Tibial nerve (tissue), 4 donors: Measurements from ENCODE around the gene SLMAP. TPM values are rescaled to one million over a fixed set of nuclear protein-coding genes. Genes with fewer than 3 reads are reported as not detected.
A peak's percentile ranks its signal among the peaks of the same experiment; 100 is the strongest.

Source experiments
- DNase-seq, 2 donors: peaks; one replicate each; pipeline ENCODE4 v3.0.0-alpha.2; 2019; ENCODE audit warnings: low spot score in 2 of 2
- H3K27ac ChIP-seq, 4 donors: fragments of 200-600 bp; sonication (generic) in 3 of 4; one replicate each; pipeline ENCODE4 v1.5.1; 2017 to 2019; ENCODE audit warnings: mild to moderate bottlenecking in 1 of 4
- H3K27me3 ChIP-seq, 2 donors: fragments of 200-600 bp; sonication (generic) in 1 of 2; one replicate each; pipeline versions ENCODE4 v1.5.1 to v1.6.0; 2017 to 2019
- H3K36me3 ChIP-seq, 3 donors: fragments of 200-600 bp; sonication (generic); one replicate each; pipeline ENCODE4 v1.5.1; 2018 to 2019
- H3K4me1 ChIP-seq, 4 donors: fragments of 200-600 bp; sonication (generic) in 3 of 4; one replicate each; pipeline ENCODE4 v1.5.1; 2017 to 2019
- H3K4me3 ChIP-seq, 4 donors: fragments of 200-600 bp; sonication (generic) in 3 of 4; one replicate each; pipeline ENCODE4 v1.5.1; 2017 to 2019; ENCODE audit warnings: mild to moderate bottlenecking in 1 of 4, moderate library complexity in 1 of 4
- H3K9me3 ChIP-seq, 4 donors: fragments of 200-600 bp; sonication (generic) in 3 of 4; one replicate each; pipeline ENCODE4 v1.5.1; 2017 to 2019
- EP300 ChIP-seq, 2 donors: sonication (generic); formaldehyde crosslinking; IDR thresholded peaks; one replicate each; pipeline ENCODE4 v1.6.1; 2017; ENCODE audit warnings: antibody characterized with exemption in 2 of 2, mild to moderate bottlenecking in 1 of 2
- POLR2A ChIP-seq, 2 donors: fragments of 450-650 bp; IDR thresholded peaks; one replicate each; pipeline ENCODE4 v1.6.1; 2017; ENCODE audit warnings: antibody characterized with exemption in 2 of 2, mild to moderate bottlenecking in 2 of 2, moderate library complexity in 2 of 2
- WGBS, 2 donors: methylation state at CpG; one replicate each; pipeline ENCODE4 v1.1.5; 2018; 5-methylcytosine and 5-hydroxymethylcytosine counted together
- total RNA-seq, 4 donors: library from RNA; depleted of rRNA; stranded (reverse); fragments of >200 nt; gene quantifications; one replicate each; pipeline ENCODE4 v1.1.0, GENCODE V29; 2016
- TF ChIP-seq, protein P1 (sequence below), 5 experiments: fragments of 200-600 bp in 3 of 5; fragments of 450-650 bp in 2 of 5; sonication (generic) in 3 of 5; IDR thresholded peaks; one replicate each; pipeline ENCODE4 v1.5.1; 2016 to 2019; ENCODE audit warnings: antibody characterized with exemption in 5 of 5, mild to moderate bottlenecking in 3 of 5, moderate library complexity in 2 of 5

Gene SLMAP
- total RNA-seq, 4 donors from 2014 or later = 66.6 to 101 (median 87.4) TPM

DNA sequence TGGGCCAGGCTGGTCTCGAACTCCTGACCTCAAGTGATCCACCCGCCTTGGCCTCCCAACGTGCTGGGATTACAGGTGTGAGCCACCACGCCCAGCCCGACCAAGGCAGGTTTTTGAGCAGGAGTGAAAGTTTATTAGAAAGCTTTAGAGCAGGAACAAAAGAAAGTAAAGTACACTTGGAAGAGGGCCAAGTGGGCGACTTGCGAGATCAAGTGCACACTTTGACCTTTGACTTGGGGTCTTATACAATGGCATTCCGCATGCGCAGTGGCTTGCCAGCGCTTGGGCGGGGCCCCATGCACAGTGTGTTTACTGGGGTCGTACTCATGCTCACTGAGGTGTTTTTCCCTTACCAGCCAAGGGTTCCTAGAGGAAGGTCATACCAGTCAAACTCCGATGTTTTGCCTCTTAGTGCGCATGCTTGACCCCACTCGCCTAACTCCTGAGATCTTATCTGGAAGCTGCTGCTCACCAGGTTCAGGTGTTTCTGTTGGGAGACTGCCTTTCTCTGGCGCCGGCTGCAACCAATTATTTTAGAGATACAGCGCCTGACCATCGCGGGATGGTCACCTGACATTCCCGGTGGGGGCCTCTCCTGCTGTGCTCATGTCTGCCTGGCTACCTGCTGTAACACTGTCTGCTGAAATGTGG lies 205.2 kb downstream of the SLMAP start:
- H3K4me1 ChIP-seq = peaks cover 0 to 19% (median 10%) of the 10 kb centered on the region in 4 donors
- no peak for DNase-seq

DNA sequence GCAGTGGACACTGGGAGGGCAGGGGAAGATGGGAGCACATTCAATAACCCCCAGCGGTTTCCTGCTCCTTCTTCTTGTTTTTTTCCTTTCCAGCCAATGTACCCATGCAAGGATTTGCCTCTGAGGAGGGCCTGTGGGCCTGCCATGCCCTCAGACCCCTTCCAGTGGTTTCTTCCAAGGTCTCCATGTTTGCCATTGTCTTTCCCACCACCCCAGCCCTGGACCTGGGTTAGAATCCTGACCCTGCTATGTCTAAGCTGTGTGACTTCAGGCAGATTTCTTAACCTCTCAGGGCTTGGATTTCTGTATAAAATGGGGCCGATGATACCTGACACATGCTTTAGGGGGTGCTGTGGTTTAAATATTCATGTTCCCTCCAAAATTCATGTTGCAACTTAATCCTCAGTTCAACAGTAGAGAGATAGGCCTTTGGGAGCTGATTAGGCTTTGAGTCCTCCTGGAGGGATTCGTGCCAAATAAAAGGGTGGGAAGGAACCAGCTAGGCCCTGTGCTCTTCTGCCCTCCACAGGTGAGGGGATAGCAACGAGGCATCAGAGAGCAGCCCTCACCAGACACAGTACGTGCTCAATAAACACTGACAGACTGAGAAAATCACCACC lies 205.8 kb downstream of the SLMAP start:
- H3K4me1 ChIP-seq = peaks cover 0 to 19% (median 10%) of the 10 kb centered on the region in 4 donors
- H3K9me3 ChIP-seq = no peaks in the 10 kb centered on the region
- H3K36me3 ChIP-seq = no peaks in the 10 kb centered on the region
- 80 to 83% methylated on average over 5 of the region's 5 CpGs for WGBS, 2 donors
- H3K27ac ChIP-seq = no peak overlapping the region
- TF ChIP-seq, protein P1, sequence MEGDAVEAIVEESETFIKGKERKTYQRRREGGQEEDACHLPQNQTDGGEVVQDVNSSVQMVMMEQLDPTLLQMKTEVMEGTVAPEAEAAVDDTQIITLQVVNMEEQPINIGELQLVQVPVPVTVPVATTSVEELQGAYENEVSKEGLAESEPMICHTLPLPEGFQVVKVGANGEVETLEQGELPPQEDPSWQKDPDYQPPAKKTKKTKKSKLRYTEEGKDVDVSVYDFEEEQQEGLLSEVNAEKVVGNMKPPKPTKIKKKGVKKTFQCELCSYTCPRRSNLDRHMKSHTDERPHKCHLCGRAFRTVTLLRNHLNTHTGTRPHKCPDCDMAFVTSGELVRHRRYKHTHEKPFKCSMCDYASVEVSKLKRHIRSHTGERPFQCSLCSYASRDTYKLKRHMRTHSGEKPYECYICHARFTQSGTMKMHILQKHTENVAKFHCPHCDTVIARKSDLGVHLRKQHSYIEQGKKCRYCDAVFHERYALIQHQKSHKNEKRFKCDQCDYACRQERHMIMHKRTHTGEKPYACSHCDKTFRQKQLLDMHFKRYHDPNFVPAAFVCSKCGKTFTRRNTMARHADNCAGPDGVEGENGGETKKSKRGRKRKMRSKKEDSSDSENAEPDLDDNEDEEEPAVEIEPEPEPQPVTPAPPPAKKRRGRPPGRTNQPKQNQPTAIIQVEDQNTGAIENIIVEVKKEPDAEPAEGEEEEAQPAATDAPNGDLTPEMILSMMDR (IDR thresholded peaks at IDR 0.05) = peak in 1 of 5 experiments; percentile 21
- TF ChIP-seq POLR2A (IDR thresholded peaks at IDR 0.05) = no peak
- DNase-seq = no peak
- no peak overlapping the region for H3K4me3 ChIP-seq
- no peaks in the 10 kb centered on the region for H3K27me3 ChIP-seq

More for the DNA sequence above, 205.2 kb downstream of the SLMAP start:
- H3K27ac ChIP-seq = no peak overlapping the region
- no peaks in the 10 kb centered on the region for H3K36me3 ChIP-seq
- 72 to 77% methylated on average over 21 of the region's 21 CpGs for WGBS, 2 donors
- no peaks in the 10 kb centered on the region for H3K9me3 ChIP-seq
- no peaks in the 10 kb centered on the region for H3K27me3 ChIP-seq
- H3K4me3 ChIP-seq = no peak overlapping the region
- TF ChIP-seq POLR2A (IDR thresholded peaks at IDR 0.05) = no peak
- TF ChIP-seq EP300 (IDR thresholded peaks at IDR 0.05) = no peak
- TF ChIP-seq, protein P1 (IDR thresholded peaks at IDR 0.05) = no peak

DNA sequence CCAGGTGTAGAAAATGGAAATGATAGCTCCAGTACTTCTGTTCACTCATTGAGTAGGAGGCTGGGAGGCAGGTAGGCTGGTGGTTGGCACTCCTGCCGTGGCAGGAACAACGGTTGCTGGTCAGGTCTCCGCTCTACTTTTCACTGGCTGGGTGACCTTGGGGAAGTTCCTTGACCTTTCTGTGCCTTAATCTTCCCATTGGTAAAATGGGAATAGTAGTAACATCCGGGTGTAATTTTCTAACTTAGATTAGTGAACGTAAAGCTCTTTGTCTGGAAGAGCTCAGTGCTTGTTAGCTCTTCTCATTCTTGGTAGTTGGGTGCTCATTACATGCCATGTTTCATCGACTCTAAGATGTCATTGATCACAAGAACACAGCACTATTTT lies 206.3 kb downstream of the SLMAP start:
- no peaks in the 10 kb centered on the region for H3K9me3 ChIP-seq
- no peaks in the 10 kb centered on the region for H3K36me3 ChIP-seq
- DNase-seq = no peak
- WGBS, 2 donors = 79 to 80% methylated on average over 6 of the region's 6 CpGs
- H3K4me1 ChIP-seq = peaks cover 0 to 19% (median 10%) of the 10 kb centered on the region in 4 donors
- TF ChIP-seq POLR2A (IDR thresholded peaks at IDR 0.05) = no peak
- TF ChIP-seq EP300 (IDR thresholded peaks at IDR 0.05) = no peak
- TF ChIP-seq, protein P1 (IDR thresholded peaks at IDR 0.05) = no peak
- H3K27me3 ChIP-seq = no peaks in the 10 kb centered on the region
- no peak overlapping the region for H3K4me3 ChIP-seq
- H3K27ac ChIP-seq = no peak overlapping the region

DNA sequence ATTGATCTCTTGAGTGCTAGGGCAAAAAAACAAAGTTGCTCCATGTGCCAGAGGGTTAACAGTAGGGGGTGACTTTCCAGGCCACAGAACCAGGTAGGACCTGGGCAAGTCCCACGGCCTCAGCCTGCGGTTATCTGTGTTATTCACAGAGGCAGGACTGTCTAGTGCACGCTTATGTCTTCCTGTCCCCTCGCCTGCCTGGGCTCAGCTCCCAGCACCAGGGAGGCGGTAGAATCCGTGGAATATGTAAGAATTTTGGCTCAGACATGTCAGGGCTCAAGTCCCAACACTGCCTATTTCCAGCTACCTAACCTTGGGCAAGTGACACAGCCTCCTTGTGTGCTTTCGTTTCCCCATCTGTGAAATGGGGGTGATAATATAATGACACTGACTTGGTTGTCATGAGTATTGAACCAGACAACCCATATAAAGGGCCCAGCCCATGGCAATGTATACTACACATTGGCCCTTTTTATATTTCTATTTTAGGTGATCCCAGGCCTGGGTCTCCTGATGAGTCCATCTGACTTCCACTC lies 207.8 kb downstream of the SLMAP start:
- WGBS, 2 donors = 72 to 78% methylated on average over 7 of the region's 7 CpGs
- Histone ChIP-seq H3K9me3 (no peaks in the 10 kb centered on the region), H3K4me1 (peaks cover 0 to 17% (median 8%) of the 10 kb centered on the region in 4 donors), H3K27me3 (no peaks in the 10 kb centered on the region), H3K27ac (no peak overlapping the region), H3K36me3 (no peaks in the 10 kb centered on the region), H3K4me3 (no peak overlapping the region)
- DNase-seq = no peak
- TF ChIP-seq, protein P1 (IDR thresholded peaks at IDR 0.05) = no peak
- no peak for TF ChIP-seq EP300 (IDR thresholded peaks at IDR 0.05)
- TF ChIP-seq POLR2A (IDR thresholded peaks at IDR 0.05) = no peak

DNA sequence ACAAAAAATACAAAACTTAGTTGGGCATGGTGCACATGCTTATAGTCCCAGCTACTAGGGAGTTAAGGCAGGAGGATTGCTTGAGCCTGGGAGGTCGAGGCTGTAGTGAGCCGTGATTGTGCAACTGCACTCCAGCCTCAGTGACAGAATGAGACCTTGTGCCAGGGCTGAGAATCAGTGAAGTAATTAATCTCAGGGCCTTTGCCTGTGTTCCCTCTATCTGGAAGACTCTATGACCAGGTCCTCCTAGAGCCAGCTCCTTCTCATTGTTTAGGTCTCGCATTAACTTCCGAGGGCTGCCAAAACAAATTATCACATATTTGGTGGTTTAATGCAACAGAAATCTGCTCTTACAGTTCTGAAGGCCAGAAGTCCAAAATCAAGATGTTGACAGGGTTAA lies 210.7 kb downstream of the SLMAP start:
- Histone ChIP-seq H3K27me3 (no peaks in the 10 kb centered on the region), H3K36me3 (no peaks in the 10 kb centered on the region), H3K9me3 (no peaks in the 10 kb centered on the region), H3K4me3 (no peak overlapping the region), H3K4me1 (peaks cover 0 to under 1% (median 0%) of the 10 kb centered on the region in 4 donors), H3K27ac (no peak overlapping the region)
- DNase-seq = no peak
- TF ChIP-seq POLR2A (IDR thresholded peaks at IDR 0.05) (no peak), EP300 (IDR thresholded peaks at IDR 0.05) (no peak)
- TF ChIP-seq, protein P1 (IDR thresholded peaks at IDR 0.05) = no peak
- WGBS, 2 donors = 31 to 34% methylated on average over 4 of the region's 4 CpGs
